NCI-H146 (cell line): ENCODE results near the gene RUBCNL.

Experiments used
- DNase-seq: peaks from one replicate; lab custom pipeline; 2025; lab: John Stamatoyannopoulos, UW

The RUBCNL gene

GRCh38 chr13:46303742-46304385 is 83.2 kb downstream of the RUBCNL start:
- no peak for DNase-seq

- DNase-seq = no peak
These were observed 89.7 kb downstream of the RUBCNL start for GRCh38 chr13:46297361-46297811.

- DNase-seq = no peak
These were observed 90.1 kb downstream of the RUBCNL start for GRCh38 chr13:46296921-46297320.

GRCh38 chr13:46296115-46296822 is 90.8 kb downstream of the RUBCNL start:
- no peak for DNase-seq

GRCh38 chr13:46295491-46296114 is 91.4 kb downstream of the RUBCNL start:
- no peak for DNase-seq

GRCh38 chr13:46293436-46293835 is 93.6 kb downstream of the RUBCNL start:
- no peak for DNase-seq
